Thoracic aorta (tissue), 2 donors: ENCODE data around the gene TRANK1. TPM values are rescaled to one million over a fixed set of nuclear protein-coding genes. Genes with fewer than 3 reads are reported as not detected.
"Not testable (repeated sequence)": the region's sequence is repeated elsewhere in the genome, so short reads cannot be mapped to it uniquely, and the experiment has no call there.

ENCODE experiments used
- ATAC-seq: fragments of 150-250 bp; one replicate; pipeline ENCODE4 v1.8.0; 2017; ENCODE audit warnings: low read depth; ENCODE audit not compliant: insufficient number of reproducible peaks, low FRiP score
- DNase-seq: peaks from one replicate; pipeline ENCODE4 v3.0.0-alpha.2; 2020; ENCODE audit warnings: low spot score
- H3K27ac ChIP-seq, 2 donors: fragments of 200-600 bp; sonication (generic); 1 replicate in 1 of 2; 2 replicates in 1 of 2; pipeline ENCODE4 v1.5.1; 2016; ENCODE audit warnings: mild to moderate bottlenecking in 2 of 2, moderate library complexity in 2 of 2
- H3K27me3 ChIP-seq: fragments of 200-600 bp; sonication (generic); replicated peaks from 2 replicates; pipeline ENCODE4 v1.6.0; 2016; ENCODE audit warnings: mild to moderate bottlenecking; ENCODE audit not compliant: insufficient read depth
- H3K36me3 ChIP-seq: fragments of 200-600 bp; sonication (generic); one replicate; pipeline ENCODE4 v1.5.1; 2016
- H3K4me1 ChIP-seq, 2 donors: fragments of 200-600 bp; sonication (generic); 1 replicate in 1 of 2; 2 replicates in 1 of 2; pipeline versions ENCODE4 v1.5.1 to v1.6.0; 2016; ENCODE audit warnings: low read depth in 2 of 2, mild to moderate bottlenecking in 1 of 2; ENCODE audit not compliant: control insufficient read depth in 1 of 2
- H3K4me3 ChIP-seq: fragments of 200-600 bp; sonication (generic); 2 replicates; pipeline ENCODE4 v1.5.1; 2016; ENCODE audit warnings: mild to moderate bottlenecking
- H3K9me3 ChIP-seq: fragments of 200-600 bp; sonication (generic); 2 replicates; pipeline ENCODE4 v1.5.1; 2016
- CTCF ChIP-seq: fragments of 200-600 bp; sonication (generic); IDR thresholded peaks from one replicate; pipeline ENCODE4 v1.5.1; 2019; ENCODE audit warnings: antibody characterized with exemption
- total RNA-seq, 2 donors: library from RNA; depleted of rRNA; stranded (reverse); fragments of >200 nt; gene quantifications; one replicate each; pipeline versions ENCODE4 v1.1.0 to v1.2.3, GENCODE V29; 2016

TRANK1 gene
- total RNA-seq, 2 donors from 2014 or later: 21.3 to 31.6 TPM

GRCh38 chr3:36957063-36957462 lies 12.2 kb upstream of the TRANK1 start:
- Histone ChIP-seq H3K4me1 (no peaks in the 10 kb centered on the region), H3K36me3 (no peaks in the 10 kb centered on the region), H3K4me3 (no peak overlapping the region), H3K9me3 (no peaks in the 10 kb centered on the region), H3K27ac (no peak overlapping the region), H3K27me3 (no peaks in the 10 kb centered on the region)
- no peak for TF ChIP-seq CTCF
- ATAC-seq: no peak
- DNase-seq: no peak

GRCh38 chr3:36956155-36956554 lies 11.3 kb upstream of the TRANK1 start:
- no peak for TF ChIP-seq CTCF
- H3K4me1 ChIP-seq: no peaks in the 10 kb centered on the region
- no peak overlapping the region for H3K4me3 ChIP-seq
- no peaks in the 10 kb centered on the region for H3K27me3 ChIP-seq
- DNase-seq: no peak
- no peaks in the 10 kb centered on the region for H3K9me3 ChIP-seq
- H3K36me3 ChIP-seq: no peaks in the 10 kb centered on the region
- no peak for ATAC-seq
- H3K27ac ChIP-seq: no peak overlapping the region

- Histone ChIP-seq H3K4me3 (no peak overlapping the region), H3K9me3 (no peaks in the 10 kb centered on the region), H3K27ac (no peak overlapping the region), H3K4me1 (no peaks in the 10 kb centered on the region), H3K27me3 (no peaks in the 10 kb centered on the region), H3K36me3 (no peaks in the 10 kb centered on the region)
- ATAC-seq (no peak), DNase-seq (no peak)
- no peak for TF ChIP-seq CTCF
Observed at GRCh38 chr3:36954452-36955134, 9.7 kb upstream of the TRANK1 start.

- not testable (repeated sequence) for H3K36me3 ChIP-seq, DNase-seq, H3K27me3 ChIP-seq, H3K4me3 ChIP-seq, H3K27ac ChIP-seq, ATAC-seq, H3K4me1 ChIP-seq
- peaks cover 10% of the 10 kb centered on the region for H3K9me3 ChIP-seq
Observed at GRCh38 chr3:36947814-36948213, 3.0 kb upstream of the TRANK1 start.

GRCh38 chr3:36945333-36945980 lies 603 bp upstream of the TRANK1 start:
- Histone ChIP-seq H3K27me3 (no peaks in the 10 kb centered on the region), H3K36me3 (no peaks in the 10 kb centered on the region), H3K4me3 (peak overlapping the region; percentile 78), H3K9me3 (peaks cover 10% of the 10 kb centered on the region), H3K27ac (peak overlapping the region; percentile 69 to 71), H3K4me1 (peaks cover 15 to 26% of the 10 kb centered on the region in 2 donors)
- TF ChIP-seq CTCF: no peak
- ATAC-seq (no peak), DNase-seq (no peak)
